Vagina (tissue), 2 donors: Measurements from ENCODE around the gene ANKLE1.

Experiments
- POLR2AphosphoS5 ChIP-seq, 2 donors: sonication (generic); formaldehyde crosslinking; IDR thresholded peaks; one replicate each; pipeline ENCODE4 v1.9.0; 2017; ENCODE audit warnings: antibody characterized with exemption in 2 of 2, mild to moderate bottlenecking in 2 of 2, low read depth in 1 of 2; ENCODE audit not compliant: insufficient read depth in 1 of 2
- TF ChIP-seq, protein P1 (sequence below), 3 experiments: fragments of 450-650 bp in 2 of 3; fragments of 200-600 bp in 1 of 3; sonication (generic) in 1 of 3; IDR thresholded peaks; one replicate each; pipeline ENCODE4 v1.5.1; 2017 to 2019; ENCODE audit warnings: antibody characterized with exemption in 3 of 3, mild to moderate bottlenecking in 2 of 3, moderate library complexity in 2 of 3

GRCh38 chr19:17256130-17256529, 25.6 kb upstream of the ANKLE1 start:
- TF ChIP-seq, protein P1, sequence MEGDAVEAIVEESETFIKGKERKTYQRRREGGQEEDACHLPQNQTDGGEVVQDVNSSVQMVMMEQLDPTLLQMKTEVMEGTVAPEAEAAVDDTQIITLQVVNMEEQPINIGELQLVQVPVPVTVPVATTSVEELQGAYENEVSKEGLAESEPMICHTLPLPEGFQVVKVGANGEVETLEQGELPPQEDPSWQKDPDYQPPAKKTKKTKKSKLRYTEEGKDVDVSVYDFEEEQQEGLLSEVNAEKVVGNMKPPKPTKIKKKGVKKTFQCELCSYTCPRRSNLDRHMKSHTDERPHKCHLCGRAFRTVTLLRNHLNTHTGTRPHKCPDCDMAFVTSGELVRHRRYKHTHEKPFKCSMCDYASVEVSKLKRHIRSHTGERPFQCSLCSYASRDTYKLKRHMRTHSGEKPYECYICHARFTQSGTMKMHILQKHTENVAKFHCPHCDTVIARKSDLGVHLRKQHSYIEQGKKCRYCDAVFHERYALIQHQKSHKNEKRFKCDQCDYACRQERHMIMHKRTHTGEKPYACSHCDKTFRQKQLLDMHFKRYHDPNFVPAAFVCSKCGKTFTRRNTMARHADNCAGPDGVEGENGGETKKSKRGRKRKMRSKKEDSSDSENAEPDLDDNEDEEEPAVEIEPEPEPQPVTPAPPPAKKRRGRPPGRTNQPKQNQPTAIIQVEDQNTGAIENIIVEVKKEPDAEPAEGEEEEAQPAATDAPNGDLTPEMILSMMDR (IDR thresholded peaks at IDR 0.05) = no peak
- TF ChIP-seq POLR2AphosphoS5 (IDR thresholded peaks at IDR 0.05; ENCODE audit: insufficient read depth in 1 of 2, low read depth in 1 of 2) = no peak
